Stimulated activated naive CD8-positive, alpha-beta T cell treated with anti-CD3 and anti-CD28 coated beads, Interleukin-15, Interleukin-2, amounts not matched to agents 100 ng/mL and 50 ng/mL, for 24 hours (primary cell): ENCODE data around the gene RPLP2.

Experiments used
- H3K27ac Mint-ChIP-seq: one replicate; pipeline ENCODE4 v1.8.0; 2021; ENCODE audit warnings: mild to moderate bottlenecking, mixed read lengths
- H3K27me3 Mint-ChIP-seq: one replicate; pipeline ENCODE4 v1.8.0; 2021; ENCODE audit warnings: mixed read lengths
- H3K36me3 Mint-ChIP-seq: one replicate; pipeline ENCODE4 v1.8.0; 2021; ENCODE audit warnings: low read depth, mixed read lengths
- H3K4me1 Mint-ChIP-seq: one replicate; pipeline ENCODE4 v1.8.0; 2021; ENCODE audit warnings: low read depth, mixed read lengths
- H3K4me3 Mint-ChIP-seq: one replicate; pipeline ENCODE4 v1.8.0; 2021; ENCODE audit warnings: mild to moderate bottlenecking, mixed read lengths
- H3K9me3 Mint-ChIP-seq: one replicate; pipeline ENCODE4 v1.8.0; 2021; ENCODE audit warnings: mixed read lengths

RPLP2 gene

DNA sequence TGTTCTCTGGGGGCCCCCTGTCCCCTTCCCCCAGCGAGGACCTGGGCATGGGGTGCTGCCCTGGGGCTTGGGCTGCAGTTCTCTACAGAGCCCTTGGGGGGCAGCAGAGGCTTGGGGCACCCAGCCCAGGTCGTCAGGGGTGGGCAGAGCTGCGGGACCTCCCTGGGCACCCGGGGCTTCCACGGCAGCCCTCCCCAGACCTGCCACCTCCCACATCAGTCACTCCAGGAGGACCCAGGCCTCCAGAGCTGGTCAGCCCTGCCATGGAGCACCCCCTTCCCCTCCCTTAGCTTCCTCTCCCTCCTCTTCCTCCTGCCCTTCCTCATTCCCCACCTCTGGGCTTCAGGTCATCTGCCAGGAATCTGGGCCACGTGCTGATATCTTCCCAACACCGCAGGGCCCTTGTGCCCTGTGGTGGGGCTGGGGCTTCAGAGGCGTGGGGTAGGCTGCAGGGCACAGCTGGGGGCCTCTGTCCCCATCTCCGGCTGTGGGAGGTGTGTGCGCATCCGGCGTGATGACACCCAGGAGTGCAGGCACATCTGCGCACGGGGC lies 38.7 kb downstream of the RPLP2 start:
- Mint-ChIP-seq H3K36me3 (no peaks in the 10 kb centered on the region), H3K27ac (no peak overlapping the region), H3K27me3 (no peaks in the 10 kb centered on the region), H3K4me1 (peaks cover 17% of the 10 kb centered on the region), H3K9me3 (no peaks in the 10 kb centered on the region), H3K4me3 (peak overlapping the region; percentile 37)

DNA sequence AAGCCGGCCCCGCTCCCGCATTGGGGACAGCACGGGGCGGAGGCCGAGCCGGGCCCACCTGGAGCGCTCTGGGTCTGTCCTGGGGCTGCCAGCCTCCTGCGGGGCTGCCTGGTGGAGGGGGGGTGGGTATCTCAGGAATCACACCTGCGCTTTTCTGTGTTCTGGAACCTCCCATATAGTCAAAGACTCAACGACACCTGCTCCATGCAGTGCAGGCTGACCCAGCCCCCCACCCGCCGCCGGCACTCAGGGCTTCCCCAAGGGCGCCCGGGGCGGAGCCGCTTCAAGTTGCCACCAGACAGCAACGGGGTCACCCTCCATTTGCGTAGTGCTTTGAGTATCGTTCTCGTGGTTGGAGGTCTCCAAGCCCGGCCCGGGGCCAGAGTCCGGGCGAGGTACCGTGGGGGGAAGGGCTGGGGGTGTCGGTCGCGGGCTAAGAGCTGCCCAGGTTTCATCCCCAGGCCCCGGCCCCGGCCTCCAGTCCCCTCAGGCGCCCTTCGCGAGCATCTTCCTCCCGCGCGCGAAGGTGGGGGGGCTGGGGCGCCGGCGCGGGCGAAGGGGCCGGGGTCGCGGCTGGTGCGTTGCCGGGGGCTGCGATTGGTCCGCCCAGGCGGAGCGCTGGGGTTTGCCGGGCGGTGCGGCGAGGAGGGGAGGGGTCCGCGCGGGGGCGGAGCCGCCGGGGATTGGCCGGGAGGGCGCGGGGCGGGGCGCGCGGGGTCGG lies 39.5 kb downstream of the RPLP2 start:
- peak overlapping the region; percentile 63 for H3K4me3 Mint-ChIP-seq
- no peaks in the 10 kb centered on the region for H3K27me3 Mint-ChIP-seq
- no peaks in the 10 kb centered on the region for H3K36me3 Mint-ChIP-seq
- H3K4me1 Mint-ChIP-seq, result peaks cover 10% of the 10 kb centered on the region
- no peaks in the 10 kb centered on the region for H3K9me3 Mint-ChIP-seq
- H3K27ac Mint-ChIP-seq, result no peak overlapping the region

DNA sequence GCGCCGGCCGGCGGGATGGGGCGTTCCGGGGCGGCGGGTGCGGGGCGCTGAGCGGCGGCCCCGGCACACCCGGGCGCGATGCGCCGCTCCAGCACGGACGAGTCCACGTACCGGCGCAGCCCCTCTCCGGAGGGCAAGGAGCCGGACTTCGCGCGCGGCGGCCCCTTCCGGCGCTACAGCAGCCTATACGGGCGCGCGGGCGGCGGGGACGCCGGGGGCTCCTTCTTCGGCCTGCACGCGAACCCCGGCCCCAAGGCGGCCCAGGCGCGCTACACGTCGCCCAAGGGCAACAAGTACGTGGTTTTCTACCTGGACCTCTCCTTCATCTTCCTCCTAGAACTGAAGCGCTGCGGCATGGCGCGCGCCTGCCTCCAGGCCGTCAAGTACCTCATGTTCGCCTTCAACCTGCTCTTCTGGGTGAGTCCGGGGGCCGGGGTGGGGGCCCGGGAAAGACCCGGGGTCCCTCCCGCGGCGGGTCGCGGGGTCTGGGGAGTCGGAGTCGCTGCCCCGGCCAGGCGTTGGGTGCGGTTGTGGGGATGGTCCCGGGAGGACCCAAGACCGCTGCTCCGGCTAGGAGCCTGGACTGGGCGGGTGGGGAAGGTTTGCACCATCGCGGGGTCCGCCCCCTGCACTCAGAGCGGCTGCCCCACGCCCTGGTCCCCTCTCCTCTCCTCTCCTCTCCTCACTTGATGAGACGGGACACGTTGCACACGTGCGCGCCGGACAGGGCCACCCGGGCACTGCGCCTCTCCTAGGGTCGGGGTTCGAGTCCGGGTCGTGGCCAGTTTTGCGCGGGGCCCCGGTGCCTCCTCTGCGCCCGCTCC lies 40.4 kb downstream of the RPLP2 start:
- H3K9me3 Mint-ChIP-seq, result no peaks in the 10 kb centered on the region
- H3K4me3 Mint-ChIP-seq, result peak overlapping the region; percentile 53
- no peaks in the 10 kb centered on the region for H3K36me3 Mint-ChIP-seq
- no peak overlapping the region for H3K27ac Mint-ChIP-seq
- H3K4me1 Mint-ChIP-seq, result peaks cover 5% of the 10 kb centered on the region
- H3K27me3 Mint-ChIP-seq, result no peaks in the 10 kb centered on the region

DNA sequence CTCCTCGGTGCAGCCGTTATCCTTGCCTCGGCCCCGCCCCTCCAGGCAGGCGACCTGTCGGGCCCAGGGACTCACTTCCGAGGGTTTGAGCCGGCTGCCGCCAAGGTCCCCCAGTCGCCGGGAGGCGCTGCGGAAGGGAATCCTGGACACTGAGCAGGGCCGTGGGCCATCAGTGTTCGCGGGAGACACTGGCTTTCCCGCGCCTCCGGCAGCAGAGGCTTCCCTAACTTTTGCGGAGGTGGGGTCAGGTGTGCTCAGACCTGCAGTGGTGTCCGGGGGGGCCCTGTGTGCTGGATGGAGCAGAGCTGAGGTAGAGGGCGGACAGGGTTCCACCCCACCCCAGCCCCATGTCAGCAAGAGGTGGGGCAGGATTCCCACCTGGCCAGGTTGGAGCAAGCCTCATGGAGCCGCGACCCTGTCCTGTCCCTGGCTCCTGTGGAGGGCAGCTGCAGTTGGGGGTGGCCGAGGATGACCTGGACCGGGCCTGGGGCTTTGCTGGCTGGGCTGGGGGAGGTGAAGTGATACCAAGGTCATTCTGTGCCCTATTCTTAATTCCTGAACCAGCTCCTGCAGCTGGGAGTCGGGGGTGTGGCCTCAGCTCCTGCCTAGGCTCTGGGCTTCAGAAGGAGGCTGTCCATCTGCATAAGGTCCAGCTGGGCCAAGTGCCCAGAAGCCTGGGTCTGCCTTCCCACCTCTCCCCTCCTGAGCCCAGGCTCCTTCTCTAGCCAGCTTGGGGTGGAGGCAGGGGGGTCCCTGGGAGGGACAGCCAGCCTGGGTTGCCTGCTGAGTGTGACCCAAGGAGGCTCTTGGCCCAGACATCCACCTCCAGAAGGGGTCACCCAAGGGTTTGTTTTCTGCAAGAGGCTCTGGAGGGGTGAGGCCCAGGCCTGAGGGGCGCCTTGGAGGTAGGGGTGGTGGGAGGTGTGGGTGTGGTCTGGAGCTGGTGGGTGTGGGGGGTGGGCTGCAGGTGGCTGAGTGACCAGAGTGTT lies 41.3 kb downstream of the RPLP2 start:
- H3K9me3 Mint-ChIP-seq, result no peaks in the 10 kb centered on the region
- H3K36me3 Mint-ChIP-seq, result no peaks in the 10 kb centered on the region
- H3K4me3 Mint-ChIP-seq, result no peak overlapping the region
- no peak overlapping the region for H3K27ac Mint-ChIP-seq
- no peaks in the 10 kb centered on the region for H3K27me3 Mint-ChIP-seq
- H3K4me1 Mint-ChIP-seq, result peaks cover 5% of the 10 kb centered on the region

DNA sequence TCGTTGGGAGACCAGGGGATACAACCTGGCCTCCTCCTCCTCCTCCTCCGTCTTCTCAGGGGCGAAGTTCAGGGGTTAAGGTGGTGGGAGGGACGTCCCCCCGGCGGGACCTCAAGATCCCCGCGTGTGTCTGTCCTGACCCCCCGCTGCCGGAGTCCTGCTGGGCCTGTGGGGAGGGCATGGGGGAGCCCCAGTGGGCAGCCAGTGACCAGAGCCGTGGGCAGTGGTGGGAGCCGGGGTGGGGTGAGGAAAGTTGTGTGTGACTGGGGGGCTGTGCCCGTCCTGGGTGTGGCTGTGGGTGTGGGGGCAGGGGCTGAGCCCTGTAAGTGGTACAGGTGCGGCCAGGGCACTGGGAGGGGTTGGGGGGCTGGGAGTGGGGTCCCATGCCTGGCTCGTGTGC lies 43.0 kb downstream of the RPLP2 start:
- Mint-ChIP-seq H3K27ac (no peak overlapping the region), H3K9me3 (no peaks in the 10 kb centered on the region), H3K4me3 (no peak overlapping the region), H3K4me1 (peaks cover 8% of the 10 kb centered on the region), H3K27me3 (no peaks in the 10 kb centered on the region), H3K36me3 (no peaks in the 10 kb centered on the region)

DNA sequence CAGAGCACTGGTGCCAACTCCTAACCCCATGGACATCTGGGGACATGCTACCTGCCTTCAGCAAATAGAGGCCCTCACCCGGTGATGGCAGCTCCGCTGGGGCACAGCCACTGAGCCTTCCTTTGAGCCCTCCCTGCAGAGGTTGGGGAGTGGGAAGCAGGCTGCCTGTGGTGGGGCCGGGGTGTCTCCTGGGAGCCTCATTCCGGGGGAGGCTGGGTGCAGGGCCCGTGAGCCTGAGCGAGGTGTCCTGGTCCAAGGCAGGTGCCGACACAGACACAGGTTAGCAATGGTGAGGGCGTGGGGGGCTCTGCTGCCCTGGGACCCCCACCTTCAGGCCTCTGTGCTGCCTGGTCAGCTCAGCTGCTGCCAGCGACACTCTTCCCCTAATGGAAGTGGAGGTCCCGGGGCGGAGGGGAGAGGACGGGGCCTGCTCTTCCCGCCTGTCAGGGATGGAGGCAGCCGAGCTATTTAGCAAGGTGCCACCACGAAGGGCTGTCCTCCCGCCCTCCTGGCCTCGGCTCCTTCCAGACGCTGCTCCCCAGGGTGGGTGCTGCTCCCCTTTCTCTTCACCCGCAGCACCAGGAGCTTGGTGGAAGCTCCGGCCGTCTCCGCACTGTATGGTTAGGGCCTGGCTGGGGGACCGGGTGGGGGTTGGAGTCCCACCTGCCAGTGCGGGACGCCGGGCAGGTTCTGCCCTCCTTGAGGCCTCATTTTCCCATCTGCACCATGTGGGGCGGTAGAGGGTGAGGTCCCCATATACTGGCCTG lies 44.1 kb downstream of the RPLP2 start:
- H3K36me3 Mint-ChIP-seq, result no peaks in the 10 kb centered on the region
- peaks cover 4% of the 10 kb centered on the region for H3K4me1 Mint-ChIP-seq
- H3K27me3 Mint-ChIP-seq, result no peaks in the 10 kb centered on the region
- H3K27ac Mint-ChIP-seq, result no peak overlapping the region
- H3K4me3 Mint-ChIP-seq, result no peak overlapping the region
- no peaks in the 10 kb centered on the region for H3K9me3 Mint-ChIP-seq

DNA sequence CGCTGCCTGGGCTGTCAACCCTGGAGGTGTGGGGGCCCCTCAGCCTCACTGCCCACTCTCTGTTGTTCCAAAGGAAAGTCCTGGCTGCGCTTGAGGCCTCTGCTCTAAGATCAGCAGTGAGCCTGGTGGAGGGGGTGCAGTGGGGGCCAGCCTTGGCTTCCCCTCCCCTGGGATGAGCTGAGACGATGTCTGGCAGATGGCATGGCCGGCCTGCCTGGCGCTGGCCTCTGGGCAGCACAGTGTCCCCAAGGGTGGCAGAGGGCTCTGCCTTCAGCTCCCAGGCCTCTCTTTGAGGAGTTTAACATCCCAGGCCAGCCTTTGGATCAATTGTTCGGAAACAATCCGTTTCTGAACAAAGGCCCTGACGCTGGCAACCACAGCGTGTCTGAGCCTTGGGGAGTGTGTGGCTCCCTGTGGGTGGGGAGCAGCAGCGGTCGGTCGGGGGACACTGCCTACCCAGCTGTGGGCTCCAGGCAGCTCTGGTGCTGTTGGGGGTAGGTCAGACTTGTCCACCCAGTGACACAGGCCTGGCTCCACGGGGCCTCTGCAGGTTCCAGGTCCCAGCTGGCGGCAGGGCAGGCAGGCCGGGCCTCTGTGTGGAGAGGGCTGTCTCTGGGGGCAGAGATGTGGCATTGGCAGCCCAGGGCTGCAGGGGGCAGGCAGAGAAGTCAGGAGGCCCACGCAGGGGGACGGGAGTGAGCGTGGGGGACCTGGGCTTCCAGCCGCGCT lies 45.0 kb downstream of the RPLP2 start:
- H3K27me3 Mint-ChIP-seq, result no peaks in the 10 kb centered on the region

DNA sequence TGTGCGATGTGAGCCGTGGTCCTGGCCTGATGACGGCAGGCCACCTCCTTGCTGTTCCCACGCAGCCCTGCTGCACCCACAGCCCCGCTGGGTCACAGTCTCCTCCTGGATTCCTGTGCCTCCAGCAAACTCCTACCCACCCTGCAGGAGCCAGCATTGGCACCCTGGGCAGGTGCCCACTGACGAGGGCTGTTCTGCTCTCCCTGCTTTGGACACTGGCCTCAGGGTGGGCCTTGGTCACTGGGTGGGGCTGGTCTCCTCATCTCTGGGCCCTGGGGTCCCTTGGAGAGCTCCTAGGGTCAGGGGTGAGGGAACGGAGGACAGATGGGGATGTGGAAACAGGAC lies 45.5 kb downstream of the RPLP2 start:
- Mint-ChIP-seq H3K4me1 (peaks cover 3% of the 10 kb centered on the region), H3K27ac (no peak overlapping the region), H3K36me3 (no peaks in the 10 kb centered on the region), H3K27me3 (no peaks in the 10 kb centered on the region), H3K9me3 (no peaks in the 10 kb centered on the region), H3K4me3 (no peak overlapping the region)

More for the DNA sequence above, 45.0 kb downstream of the RPLP2 start:
- Mint-ChIP-seq H3K4me3 (no peak overlapping the region), H3K9me3 (no peaks in the 10 kb centered on the region), H3K27ac (no peak overlapping the region), H3K4me1 (peaks cover 3% of the 10 kb centered on the region), H3K36me3 (no peaks in the 10 kb centered on the region)

DNA sequence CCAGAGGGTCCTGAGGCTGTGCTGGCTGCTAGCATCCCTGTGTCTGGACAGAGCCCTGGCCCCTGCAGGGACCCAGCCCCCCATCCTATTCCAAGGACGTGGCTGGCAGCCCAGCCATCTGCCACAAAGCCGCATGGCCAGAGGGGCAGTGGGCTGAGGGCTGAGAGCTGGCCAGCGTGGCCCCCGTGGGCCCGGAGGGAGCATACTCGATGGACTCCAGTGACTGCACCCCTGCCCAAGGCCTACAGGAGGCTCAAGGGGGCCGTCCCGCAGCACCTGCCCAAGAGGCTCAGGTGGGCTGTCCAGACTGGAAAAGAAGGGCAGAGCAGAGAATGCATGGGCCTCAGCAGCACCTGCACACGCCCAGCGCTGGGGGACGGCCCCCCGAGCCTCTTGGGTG lies 46.0 kb downstream of the RPLP2 start:
- Mint-ChIP-seq H3K9me3 (no peaks in the 10 kb centered on the region), H3K4me3 (no peak overlapping the region), H3K36me3 (no peaks in the 10 kb centered on the region), H3K27ac (no peak overlapping the region), H3K27me3 (no peaks in the 10 kb centered on the region), H3K4me1 (peaks cover 3% of the 10 kb centered on the region)

DNA sequence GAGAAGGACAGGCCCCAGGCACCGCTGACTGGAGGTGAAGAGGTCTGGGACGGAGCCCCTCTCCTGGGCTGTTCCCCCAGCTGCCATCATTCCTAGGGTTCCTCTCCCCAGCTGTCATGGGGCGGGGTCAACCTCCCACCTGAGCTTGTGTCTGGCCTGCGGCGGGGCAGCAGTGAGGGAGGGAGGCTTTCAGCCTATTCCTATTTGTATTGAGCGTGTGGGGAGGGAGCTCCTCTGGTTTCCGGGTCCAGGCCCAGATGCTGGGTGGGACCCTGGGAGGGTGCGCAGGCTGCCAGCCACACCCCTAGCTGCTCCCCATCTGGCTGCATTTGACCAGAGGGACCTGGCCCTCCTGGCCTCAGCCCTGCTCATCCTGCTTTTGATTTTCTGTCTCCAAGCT lies 46.6 kb downstream of the RPLP2 start:
- H3K36me3 Mint-ChIP-seq, result no peaks in the 10 kb centered on the region

DNA sequence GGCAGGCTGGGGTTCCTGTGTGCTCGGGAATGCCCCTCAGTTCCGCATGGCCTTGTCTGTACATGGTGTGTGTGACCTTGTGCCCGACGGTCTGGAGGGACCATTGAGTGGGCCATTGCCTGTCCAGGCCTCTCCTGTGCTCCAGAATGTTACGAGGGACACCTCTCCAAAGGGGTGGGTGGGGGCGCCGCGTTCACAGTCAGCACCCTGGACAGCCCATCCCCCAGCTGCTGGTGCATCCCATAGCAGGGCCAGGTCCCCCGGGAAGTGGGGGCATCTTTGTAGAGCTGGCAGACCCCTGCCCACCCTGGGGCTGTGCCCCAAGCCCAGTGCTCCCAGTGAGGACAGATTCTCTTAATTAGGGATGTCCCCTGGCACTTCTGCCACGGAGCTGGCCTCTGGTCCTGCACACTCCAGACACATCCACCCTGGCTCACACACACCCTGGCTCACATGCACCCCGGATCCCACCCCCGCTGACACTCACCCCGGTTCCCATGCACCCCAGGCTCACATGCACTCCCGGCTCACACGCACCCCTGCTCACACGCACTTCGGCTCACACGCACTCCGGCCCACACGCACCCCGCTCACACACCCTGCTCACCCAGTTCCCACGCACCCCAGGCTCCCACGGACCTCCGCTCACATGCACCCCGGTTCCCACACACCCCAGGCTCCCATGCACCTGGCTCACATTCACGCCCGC lies 48.4 kb downstream of the RPLP2 start:
- Mint-ChIP-seq H3K27me3 (no peaks in the 10 kb centered on the region), H3K36me3 (no peaks in the 10 kb centered on the region), H3K4me3 (no peak overlapping the region), H3K9me3 (no peaks in the 10 kb centered on the region), H3K4me1 (peaks cover 3% of the 10 kb centered on the region), H3K27ac (no peak overlapping the region)

More for the DNA sequence above, 46.6 kb downstream of the RPLP2 start:
- Mint-ChIP-seq H3K4me1 (peaks cover 3% of the 10 kb centered on the region), H3K4me3 (no peak overlapping the region), H3K27ac (no peak overlapping the region), H3K9me3 (no peaks in the 10 kb centered on the region), H3K27me3 (no peaks in the 10 kb centered on the region)

DNA sequence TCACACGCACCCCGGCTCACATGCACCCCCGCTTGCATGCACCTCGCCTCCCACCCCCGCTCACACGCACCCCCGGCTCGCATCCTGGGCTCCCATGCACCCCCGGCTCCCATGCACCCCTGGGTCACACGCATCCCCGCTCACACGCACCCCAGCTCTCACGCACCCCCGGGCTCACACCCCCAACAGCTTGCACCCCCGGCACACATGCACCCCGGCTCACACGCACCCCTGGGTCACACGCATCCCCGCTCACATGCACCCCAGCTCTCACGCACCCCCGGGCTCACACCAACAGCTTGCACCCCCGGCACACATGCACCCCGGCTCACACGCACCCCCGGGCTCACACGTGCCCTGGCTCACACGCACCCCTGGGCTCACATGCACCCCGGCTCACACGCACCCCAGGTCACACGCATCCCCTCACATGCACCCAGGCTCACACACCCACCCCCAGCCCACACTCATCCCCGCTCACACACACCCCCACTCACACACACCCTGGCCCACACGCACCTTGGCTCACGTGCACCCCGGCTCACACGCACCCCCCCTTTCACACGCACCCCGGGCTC lies 49.1 kb downstream of the RPLP2 start:
- Mint-ChIP-seq H3K36me3 (no peaks in the 10 kb centered on the region), H3K4me3 (no peak overlapping the region), H3K27me3 (no peaks in the 10 kb centered on the region), H3K9me3 (no peaks in the 10 kb centered on the region), H3K4me1 (peaks cover 3% of the 10 kb centered on the region), H3K27ac (no peak overlapping the region)
